GM19324 (cell line): ENCODE measurements around the gene CHCHD4.

Experiments used
- ATAC-seq: cut with Tn5 transposase; IDR thresholded peaks from one replicate; pipeline ENCODE4 v1.9.1; 2021; ENCODE audit warnings: mild to moderate bottlenecking, moderate library complexity; ENCODE audit not compliant: unreplicated experiment, low FRiP score

The CHCHD4 gene

GRCh38 chr3:14150491-14151230 lies 26.0 kb upstream of the CHCHD4 start:
- ATAC-seq, result no peak

GRCh38 chr3:14150078-14150477 lies 25.4 kb upstream of the CHCHD4 start:
- no peak for ATAC-seq

GRCh38 chr3:14148041-14148985 lies 23.6 kb upstream of the CHCHD4 start:
- ATAC-seq, result no peak

GRCh38 chr3:14147617-14148016 lies 22.9 kb upstream of the CHCHD4 start:
- no peak for ATAC-seq

- ATAC-seq, result no peak
These were observed 22.4 kb upstream of the CHCHD4 start for GRCh38 chr3:14147066-14147435.

- no peak for ATAC-seq
These were observed 21.9 kb upstream of the CHCHD4 start for GRCh38 chr3:14146381-14147065.

GRCh38 chr3:14145670-14146380 lies 21.2 kb upstream of the CHCHD4 start:
- ATAC-seq, result no peak

- ATAC-seq, result no peak
These were observed 20.6 kb upstream of the CHCHD4 start for GRCh38 chr3:14145236-14145635.

- ATAC-seq, result peak; percentile 74
These were observed 19.9 kb upstream of the CHCHD4 start for GRCh38 chr3:14144423-14145075.

- ATAC-seq, result no peak
These were observed 18.9 kb upstream of the CHCHD4 start for GRCh38 chr3:14143271-14144225.

- ATAC-seq, result no peak
These were observed 18.0 kb upstream of the CHCHD4 start for GRCh38 chr3:14142567-14143270.

GRCh38 chr3:14141602-14142341 lies 17.1 kb upstream of the CHCHD4 start:
- ATAC-seq, result no peak

- no peak for ATAC-seq
These were observed 16.5 kb upstream of the CHCHD4 start for GRCh38 chr3:14141144-14141543.

- no peak for ATAC-seq
These were observed 16.0 kb upstream of the CHCHD4 start for GRCh38 chr3:14140668-14141067.

- ATAC-seq, result no peak
These were observed 15.1 kb upstream of the CHCHD4 start for GRCh38 chr3:14139771-14140170.

- no peak for ATAC-seq
These were observed 14.4 kb upstream of the CHCHD4 start for GRCh38 chr3:14138878-14139655.
